ENCODE measurements around the gene ILK. TPM values are rescaled to one million over a fixed set of nuclear protein-coding genes. Genes with fewer than 3 reads are reported as not detected.

ILK gene
- polyA plus RNA-seq, 3 donors from 2014 or later = 155 to 297 (median 193) TPM

DNA sequence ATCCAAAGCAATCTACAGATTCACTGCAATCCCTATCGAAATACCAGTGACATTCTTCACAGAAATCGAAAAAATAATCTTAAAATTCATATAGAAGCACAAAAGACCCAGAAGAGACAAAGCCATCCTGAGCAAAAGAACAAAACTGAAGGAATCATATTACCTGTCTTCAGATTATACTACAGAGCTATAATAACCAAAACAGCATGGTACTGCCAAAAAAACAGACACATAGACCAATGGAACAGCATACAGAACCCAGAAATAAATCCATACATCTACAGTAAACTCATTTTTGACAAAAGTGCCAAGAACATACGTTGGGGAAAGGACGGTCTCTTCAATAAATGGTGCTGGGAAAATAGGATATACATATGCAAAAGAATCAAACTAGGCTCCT lies 19.0 kb upstream of the ILK start:
- Mint-ChIP-seq H3K36me3 (peaks cover 28 to 42% (median 35%) of the 10 kb centered on the region in 3 donors), H3K4me1 (no peaks in the 10 kb centered on the region), H3K27ac (no peak overlapping the region), H3K27me3 (ENCODE audit: low read depth in 3 of 3) (peaks cover 0 to 1% (median 0%) of the 10 kb centered on the region in 3 donors), H3K9me3 (peaks cover 11 to 30% (median 16%) of the 10 kb centered on the region in 6 donors), H3K4me3 (no peak overlapping the region)
- no peak for DNase-seq

DNA sequence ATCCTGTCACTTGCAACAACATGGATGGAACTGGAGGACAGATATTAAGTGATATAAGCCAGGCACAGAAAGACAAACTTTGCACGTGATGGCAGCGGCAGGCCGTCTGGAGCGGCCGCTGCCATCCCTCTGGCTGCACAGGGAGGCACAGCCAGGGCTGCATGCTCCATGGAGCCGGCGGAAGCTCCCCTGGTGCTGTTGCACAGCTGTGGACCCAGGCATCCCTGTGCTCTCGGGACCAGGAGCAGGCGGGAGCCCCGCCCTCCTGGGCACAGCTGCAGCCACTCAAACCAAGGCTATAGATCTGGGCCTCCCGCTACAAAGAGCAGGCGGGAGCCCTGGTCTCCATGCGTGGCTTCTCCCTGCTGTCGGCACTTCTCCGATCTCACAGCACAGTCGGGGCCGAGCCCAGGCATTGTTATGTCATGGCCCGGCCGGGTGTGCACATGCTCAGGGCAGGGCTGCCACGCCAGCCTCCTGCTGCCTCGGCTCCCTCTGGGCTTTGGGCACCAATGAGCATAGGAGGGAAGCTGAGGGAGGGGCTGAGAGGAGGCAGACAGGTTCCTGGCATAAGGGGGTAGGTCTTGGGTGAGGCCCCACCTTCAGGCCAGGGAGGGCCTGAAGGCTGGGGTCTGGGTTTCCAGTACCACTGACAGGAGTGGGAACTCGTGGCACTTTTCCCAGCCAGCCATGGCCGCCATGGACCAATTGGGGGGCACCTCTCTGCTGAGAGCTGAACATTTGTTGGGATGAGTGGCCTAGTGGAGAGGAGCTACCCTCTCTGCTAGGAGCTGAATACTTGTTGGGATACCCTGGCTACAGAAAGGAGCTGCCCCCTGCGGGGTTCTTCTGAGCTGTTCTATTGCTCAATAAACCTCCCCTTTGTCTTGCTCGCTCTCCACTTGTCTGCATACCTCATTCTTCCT lies 16.9 kb upstream of the ILK start:
- Mint-ChIP-seq H3K36me3 (peaks cover 30 to 44% (median 34%) of the 10 kb centered on the region in 3 donors), H3K27ac (no peak overlapping the region)

DNA sequence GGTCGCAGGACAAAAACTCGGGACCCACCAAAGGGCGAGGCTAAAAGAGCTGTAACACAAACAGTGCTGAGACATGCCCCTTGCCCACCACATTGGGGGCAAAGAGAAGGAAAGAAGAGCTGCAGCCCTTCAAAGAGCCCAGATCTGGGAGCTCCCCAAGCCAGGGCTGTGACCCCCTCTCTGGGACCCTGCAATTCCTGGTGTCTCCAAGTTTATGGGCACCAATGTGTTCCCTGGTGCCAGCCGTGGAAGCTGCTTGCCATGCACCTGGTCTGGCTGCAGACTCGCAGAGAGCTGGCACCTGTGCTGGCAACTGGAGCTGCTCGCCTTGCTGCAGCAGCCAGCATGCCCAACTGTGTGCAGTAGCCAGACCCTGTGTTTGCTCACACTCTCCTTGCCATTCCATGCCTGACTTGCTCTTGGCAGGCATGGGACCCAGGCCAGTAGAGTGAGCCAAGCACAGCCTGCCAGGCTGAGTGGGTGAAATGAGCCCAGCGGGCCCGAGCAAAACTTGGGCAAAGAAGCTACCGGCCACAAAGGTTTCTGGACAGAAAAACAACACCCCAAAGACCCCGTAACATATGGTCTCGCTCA lies 16.1 kb upstream of the ILK start:
- peaks cover 0 to 2% of the 10 kb centered on the region in 2 donors for H3K4me1 Mint-ChIP-seq
- peaks cover 25 to 43% (median 31%) of the 10 kb centered on the region in 3 donors for H3K36me3 Mint-ChIP-seq
- H3K4me3 Mint-ChIP-seq = no peak overlapping the region
- H3K27ac Mint-ChIP-seq = no peak overlapping the region
- H3K27me3 Mint-ChIP-seq (ENCODE audit: low read depth in 3 of 3) = no peaks in the 10 kb centered on the region
- DNase-seq = no peak
- H3K9me3 Mint-ChIP-seq = peaks cover 7 to 25% (median 14%) of the 10 kb centered on the region in 6 donors

More for the DNA sequence above, 16.9 kb upstream of the ILK start:
- Mint-ChIP-seq H3K4me3 (no peak overlapping the region), H3K4me1 (no peaks in the 10 kb centered on the region), H3K27me3 (ENCODE audit: low read depth in 3 of 3) (no peaks in the 10 kb centered on the region), H3K9me3 (peaks cover 11 to 30% (median 16%) of the 10 kb centered on the region in 6 donors)
- no peak for DNase-seq

DNA sequence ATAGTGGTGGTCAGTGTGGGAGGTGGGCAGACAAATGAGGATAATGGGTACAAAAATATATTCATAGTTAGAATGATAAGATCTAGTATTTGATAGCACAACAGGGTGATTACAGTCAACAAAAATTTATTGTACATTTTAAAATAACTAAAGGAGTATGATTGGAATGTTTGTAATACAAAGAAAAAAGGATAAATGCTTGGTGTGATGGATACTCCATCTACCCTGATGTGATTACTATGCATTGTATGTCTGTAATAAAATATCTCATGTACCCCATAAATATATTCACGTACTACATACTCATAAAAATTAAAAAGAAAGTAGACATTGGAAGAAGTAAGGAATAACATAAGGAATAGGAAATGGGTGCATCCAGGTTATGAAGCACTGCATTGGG lies 15.6 kb upstream of the ILK start:
- H3K27ac Mint-ChIP-seq = no peak overlapping the region
- H3K4me3 Mint-ChIP-seq = no peak overlapping the region
- no peak for DNase-seq
- peaks cover 0 to 2% of the 10 kb centered on the region in 2 donors for H3K4me1 Mint-ChIP-seq
- peaks cover 5 to 20% (median 11%) of the 10 kb centered on the region in 6 donors for H3K9me3 Mint-ChIP-seq
- no peaks in the 10 kb centered on the region for H3K27me3 Mint-ChIP-seq (ENCODE audit: low read depth in 3 of 3)
- H3K36me3 Mint-ChIP-seq = peaks cover 21 to 37% (median 25%) of the 10 kb centered on the region in 3 donors

DNA sequence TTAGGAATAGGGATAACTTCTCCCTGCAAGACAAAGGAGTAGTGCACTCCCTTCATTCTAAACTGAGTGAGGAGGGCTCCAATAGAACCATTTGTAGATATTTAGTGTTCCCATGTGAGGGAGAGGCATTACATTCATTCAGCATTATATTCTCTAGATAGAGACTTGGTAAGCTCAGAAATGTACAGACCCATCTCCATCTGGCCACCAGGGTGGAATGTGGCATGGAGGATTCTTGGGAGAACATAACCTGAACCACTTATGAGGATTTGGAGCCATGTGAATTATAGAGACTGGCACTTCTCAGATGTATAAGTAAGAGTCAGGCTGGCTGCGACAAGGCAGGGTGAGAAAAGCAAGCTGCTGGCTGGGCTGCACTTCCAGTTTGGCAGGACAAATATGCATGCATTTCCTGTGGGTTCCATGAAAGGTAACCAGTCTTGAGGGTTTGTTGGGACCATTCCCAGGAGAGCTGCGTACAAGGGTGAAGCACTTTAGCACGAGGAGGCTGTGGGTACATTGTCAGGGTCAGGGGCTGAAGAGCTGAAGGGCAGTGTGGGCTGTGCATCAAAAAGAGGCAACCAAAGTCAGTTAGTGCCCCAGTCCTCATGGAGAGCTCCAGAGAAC lies 9.3 kb upstream of the ILK start:
- Mint-ChIP-seq H3K4me1 (peaks cover 5 to 36% of the 10 kb centered on the region in 2 donors), H3K27ac (peak overlapping the region in 2 of 6 donors; percentile 14 to 58), H3K4me3 (no peak overlapping the region), H3K36me3 (peaks cover 6 to 43% (median 27%) of the 10 kb centered on the region in 3 donors), H3K9me3 (no peaks in the 10 kb centered on the region), H3K27me3 (ENCODE audit: low read depth in 3 of 3) (peaks cover 0 to 1% (median 0%) of the 10 kb centered on the region in 3 donors)
- no peak for DNase-seq

DNA sequence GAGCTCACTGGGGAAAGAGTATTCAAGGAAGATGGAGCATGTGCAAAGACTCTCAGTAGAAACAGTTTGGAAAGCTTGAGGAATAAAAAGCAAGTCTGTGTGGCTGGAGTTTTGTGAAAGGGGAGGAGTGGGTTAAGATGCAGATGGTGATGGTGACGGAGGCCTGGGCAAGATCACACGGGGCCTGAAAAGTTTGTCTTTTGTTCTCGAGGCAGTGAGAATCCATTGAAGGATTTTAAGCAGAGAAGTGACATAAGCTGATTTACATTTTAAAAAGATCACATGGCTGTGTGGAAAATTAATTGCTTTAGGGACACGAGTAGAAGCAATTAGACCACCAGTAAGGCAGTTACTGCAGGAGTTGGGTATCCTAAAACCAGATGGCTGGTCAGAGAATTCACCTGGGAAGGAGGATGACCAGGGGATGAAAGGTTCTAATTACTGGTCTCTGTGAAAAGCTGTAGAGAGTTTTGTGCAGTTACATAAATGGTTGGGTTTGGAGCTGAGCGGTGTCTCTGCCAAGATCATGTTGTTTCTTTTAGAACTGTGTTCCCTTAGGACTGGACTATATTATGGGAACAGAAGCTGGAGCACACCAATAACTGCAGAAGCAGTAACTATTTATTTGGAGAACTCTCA lies 7.2 kb upstream of the ILK start:
- no peak for DNase-seq
- Mint-ChIP-seq H3K36me3 (peaks cover 6 to 44% (median 25%) of the 10 kb centered on the region in 3 donors), H3K4me3 (no peak overlapping the region), H3K4me1 (peaks cover 7 to 41% of the 10 kb centered on the region in 2 donors), H3K27ac (peak overlapping the region in 1 of 6 donors; percentile 23), H3K27me3 (ENCODE audit: low read depth in 3 of 3) (peaks cover 0 to 1% (median 0%) of the 10 kb centered on the region in 3 donors), H3K9me3 (no peaks in the 10 kb centered on the region)

DNA sequence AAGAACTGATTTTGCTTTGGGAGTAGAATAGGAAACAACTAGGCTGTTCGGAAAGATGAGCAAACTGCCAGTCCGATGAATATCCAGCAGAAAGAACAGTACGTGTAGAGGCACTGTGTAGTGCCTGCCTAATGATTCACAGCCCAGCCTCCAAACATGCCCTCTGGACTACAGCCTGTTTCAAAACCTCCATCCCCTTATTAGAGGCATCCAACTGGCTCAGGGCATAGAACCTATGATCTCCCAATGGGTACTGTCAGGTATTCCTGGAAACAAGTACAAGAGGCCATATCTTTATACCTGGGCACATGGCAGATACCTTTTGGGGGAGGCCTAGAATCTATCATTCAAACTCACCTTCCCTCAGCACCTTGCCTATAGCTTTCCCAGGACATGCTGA lies 5.0 kb upstream of the ILK start:
- Mint-ChIP-seq H3K4me1 (peaks cover 4 to 41% of the 10 kb centered on the region in 2 donors), H3K27me3 (ENCODE audit: low read depth in 3 of 3) (peaks cover 0 to 1% (median 0%) of the 10 kb centered on the region in 3 donors), H3K4me3 (no peak overlapping the region), H3K27ac (no peak overlapping the region), H3K36me3 (peaks cover 6 to 38% (median 17%) of the 10 kb centered on the region in 3 donors), H3K9me3 (no peaks in the 10 kb centered on the region)
- DNase-seq = no peak

DNA sequence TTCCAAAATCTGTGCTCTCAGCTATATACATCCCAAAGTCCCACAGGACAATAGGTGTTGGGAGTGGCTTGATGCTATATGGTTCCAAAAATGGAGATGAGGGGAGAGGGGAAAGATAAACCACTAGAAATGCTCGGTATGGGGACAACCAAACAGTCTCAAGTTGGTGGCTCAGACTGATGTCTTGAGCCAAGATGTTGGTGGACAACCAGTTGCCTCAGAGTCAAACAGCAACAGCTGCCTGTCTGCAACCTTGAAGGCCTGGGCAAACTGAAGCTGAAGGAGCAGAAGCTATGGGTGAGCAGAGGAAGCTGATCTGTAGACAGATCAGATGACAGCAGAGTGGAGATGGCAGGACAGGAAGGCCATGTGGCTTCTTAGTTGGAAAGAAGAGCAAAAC lies 4.1 kb upstream of the ILK start:
- H3K9me3 Mint-ChIP-seq = no peaks in the 10 kb centered on the region
- H3K4me3 Mint-ChIP-seq = no peak overlapping the region
- peak overlapping the region in 2 of 6 donors; percentile 22 to 46 for H3K27ac Mint-ChIP-seq
- DNase-seq = no peak
- H3K4me1 Mint-ChIP-seq = peaks cover 4 to 32% of the 10 kb centered on the region in 2 donors
- H3K36me3 Mint-ChIP-seq = peaks cover 6 to 31% (median 10%) of the 10 kb centered on the region in 3 donors
- peaks cover 0 to 1% (median 0%) of the 10 kb centered on the region in 3 donors for H3K27me3 Mint-ChIP-seq (ENCODE audit: low read depth in 3 of 3)

DNA sequence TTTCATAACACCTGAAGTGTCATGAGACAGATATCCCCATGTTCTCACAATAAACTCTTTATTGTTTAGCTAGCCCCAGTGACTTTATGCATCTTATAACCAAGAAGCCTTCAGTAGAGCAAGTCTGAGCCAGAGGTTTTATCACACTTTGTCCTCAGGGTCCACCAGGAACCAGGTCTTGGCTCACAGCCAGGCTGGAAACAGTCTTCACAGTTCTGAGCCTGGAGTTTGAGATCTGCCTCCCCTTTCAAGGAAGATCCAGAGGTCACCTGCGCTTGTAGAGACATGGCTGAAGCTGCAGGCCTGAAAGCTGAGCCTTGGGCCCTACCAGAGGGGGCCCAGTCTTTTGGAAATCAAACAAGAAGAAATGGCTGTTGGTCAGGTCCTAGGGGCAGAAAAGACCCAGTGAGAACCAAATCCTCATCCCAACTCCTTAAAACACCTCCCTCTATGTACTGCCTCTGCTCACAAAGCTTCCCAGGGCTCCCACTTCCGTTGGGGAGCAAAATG lies 3.6 kb upstream of the ILK start:
- Mint-ChIP-seq H3K36me3 (peaks cover 6 to 31% (median 8%) of the 10 kb centered on the region in 3 donors), H3K27ac (no peak overlapping the region), H3K4me3 (no peak overlapping the region), H3K9me3 (no peaks in the 10 kb centered on the region), H3K27me3 (ENCODE audit: low read depth in 3 of 3) (peaks cover 0 to 1% (median 0%) of the 10 kb centered on the region in 3 donors), H3K4me1 (peaks cover 4 to 31% of the 10 kb centered on the region in 2 donors)
- DNase-seq = no peak

DNA sequence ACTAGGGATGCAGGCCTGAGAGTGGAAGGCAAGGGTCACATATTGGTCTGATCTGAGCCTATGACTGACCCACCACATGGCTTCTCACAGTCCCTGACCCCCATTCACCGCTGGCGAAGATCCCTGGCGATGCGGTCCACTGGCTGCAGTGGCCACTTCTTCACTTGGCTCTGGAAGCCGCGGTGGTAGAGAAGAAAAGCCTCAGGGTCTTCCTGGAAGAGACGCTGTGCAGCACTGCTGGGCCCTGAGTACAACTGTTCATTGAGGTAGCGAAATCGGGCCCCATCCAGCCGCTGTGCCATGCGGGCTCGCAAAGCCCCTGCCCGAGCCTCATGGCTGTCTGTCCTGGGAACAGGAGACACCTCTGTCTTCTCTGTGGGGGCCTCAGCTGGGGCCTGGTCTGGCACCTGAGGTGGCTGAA lies 2.5 kb upstream of the ILK start:
- H3K27me3 Mint-ChIP-seq (ENCODE audit: low read depth in 3 of 3) = peaks cover 0 to 1% (median 0%) of the 10 kb centered on the region in 3 donors
- no peaks in the 10 kb centered on the region for H3K9me3 Mint-ChIP-seq
- peaks cover 4 to 27% of the 10 kb centered on the region in 2 donors for H3K4me1 Mint-ChIP-seq
- no peak overlapping the region for H3K4me3 Mint-ChIP-seq
- H3K36me3 Mint-ChIP-seq = peaks cover 6 to 28% (median 8%) of the 10 kb centered on the region in 3 donors
- H3K27ac Mint-ChIP-seq = no peak overlapping the region
- no peak for DNase-seq

DNA sequence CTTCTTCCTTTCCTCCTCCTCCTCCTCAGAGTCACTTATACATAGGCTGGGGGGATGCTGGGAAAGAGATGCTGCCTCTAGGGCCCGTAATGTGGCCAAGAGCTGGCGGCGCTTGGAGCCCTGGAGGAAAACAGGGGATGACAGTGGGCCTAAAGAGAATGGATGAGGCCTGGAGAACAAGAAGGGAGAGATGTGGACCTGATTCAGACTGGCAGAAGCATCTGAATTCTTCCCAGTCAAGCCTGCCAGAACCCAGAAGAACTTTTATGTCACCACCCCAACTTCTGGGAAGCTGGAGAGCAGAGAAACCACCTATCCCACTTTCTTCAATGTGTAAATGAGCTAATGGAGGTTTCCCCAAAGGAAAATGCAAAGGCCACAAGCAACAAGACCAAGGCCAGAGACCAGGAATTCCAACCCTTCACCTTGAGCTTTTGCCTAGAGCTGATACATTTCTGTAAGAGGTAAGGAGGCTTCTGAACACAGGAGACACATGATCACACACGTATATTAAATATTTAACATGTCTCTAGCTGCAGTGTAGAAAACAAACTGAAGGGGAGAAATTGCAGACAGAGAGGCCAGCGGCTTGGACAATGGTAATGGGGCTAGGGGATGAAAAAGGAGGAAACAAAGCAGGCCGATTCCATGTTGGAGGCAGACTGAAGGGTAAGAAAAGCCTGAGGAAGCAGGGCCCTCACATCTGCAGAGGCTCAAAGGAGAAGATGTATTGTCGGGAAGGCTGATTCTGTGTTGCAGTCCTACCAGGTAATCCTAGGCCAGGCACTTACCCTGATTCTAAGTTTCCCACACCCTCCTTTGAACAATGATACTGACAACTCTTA lies 1.3 kb upstream of the ILK start:
- Mint-ChIP-seq H3K27me3 (ENCODE audit: low read depth in 3 of 3) (peaks cover 0 to 1% (median 0%) of the 10 kb centered on the region in 3 donors), H3K36me3 (peaks cover 6 to 23% (median 8%) of the 10 kb centered on the region in 3 donors), H3K27ac (peak overlapping the region in 2 of 6 donors; percentile 14 to 72), H3K4me1 (peaks cover 4 to 22% of the 10 kb centered on the region in 2 donors), H3K4me3 (no peak overlapping the region), H3K9me3 (no peaks in the 10 kb centered on the region)
- DNase-seq = no peak

DNA sequence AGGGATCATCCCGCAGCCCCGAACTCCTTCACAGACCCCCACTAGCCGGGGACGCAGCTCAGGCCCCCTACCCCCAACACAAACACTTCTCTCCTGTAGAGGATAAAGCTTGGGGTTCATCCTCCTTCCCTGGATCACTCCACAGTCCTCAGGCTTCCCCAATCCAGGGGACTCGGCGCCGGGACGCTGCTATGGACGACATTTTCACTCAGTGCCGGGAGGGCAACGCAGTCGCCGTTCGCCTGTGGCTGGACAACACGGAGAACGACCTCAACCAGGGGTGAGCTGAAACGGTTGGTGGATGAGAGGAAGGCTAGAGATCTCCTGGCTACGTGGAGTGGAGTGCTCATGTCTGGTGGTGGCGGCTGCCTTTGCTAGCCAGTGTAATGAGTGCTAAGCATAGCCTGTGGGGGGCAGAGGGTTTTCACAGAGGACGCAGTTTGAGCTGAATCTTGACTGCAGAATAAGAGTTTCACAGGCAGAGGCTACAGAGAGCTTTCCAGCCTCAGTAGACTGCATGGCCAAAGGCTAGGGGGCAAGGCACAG lies 580 bp downstream of the ILK start:
- Mint-ChIP-seq H3K36me3 (peaks cover 5 to 18% (median 6%) of the 10 kb centered on the region in 3 donors), H3K27ac (no peak overlapping the region), H3K4me1 (peaks cover 6% of the 10 kb centered on the region in 2 donors), H3K9me3 (no peaks in the 10 kb centered on the region), H3K27me3 (ENCODE audit: low read depth in 3 of 3) (no peaks in the 10 kb centered on the region), H3K4me3 (no peak overlapping the region)
- peak; percentile 47 to 59 (median 50) for DNase-seq

All from immature natural killer cell (primary cell).